T-helper 1 cell (primary cell): ENCODE results near the gene FLOT2.
"Not testable (repeated sequence)": the region's sequence is repeated elsewhere in the genome, so short reads cannot be mapped to it uniquely, and the experiment has no call there.

Source experiments
- DNase-seq, 5 donors: peaks; one replicate each; pipeline ENCODE4 v3.0.0-alpha.2; 2012 to 2020

The FLOT2 gene

GRCh38 chr17:28916302-28916934, 18.9 kb upstream of the FLOT2 start:
- peak in 1 of 5 donors; percentile 36 for DNase-seq

- DNase-seq, result no peak
Measured at GRCh38 chr17:28912938-28913333, 15.4 kb upstream of the FLOT2 start.

- no peak for DNase-seq
Measured at GRCh38 chr17:28912281-28912937, 14.9 kb upstream of the FLOT2 start.

GRCh38 chr17:28911411-28912045, 14.0 kb upstream of the FLOT2 start:
- no peak for DNase-seq

GRCh38 chr17:28910534-28910933, 13.0 kb upstream of the FLOT2 start:
- no peak for DNase-seq

GRCh38 chr17:28908640-28909167, 11.2 kb upstream of the FLOT2 start:
- no peak for DNase-seq

- no peak for DNase-seq
Measured at GRCh38 chr17:28907709-28908475, 10.4 kb upstream of the FLOT2 start.

GRCh38 chr17:28906706-28907438, 9.3 kb upstream of the FLOT2 start:
- no peak for DNase-seq

- no peak for DNase-seq
Measured at GRCh38 chr17:28906276-28906675, 8.7 kb upstream of the FLOT2 start.

- DNase-seq, result no peak
Measured at GRCh38 chr17:28904800-28905199, 7.3 kb upstream of the FLOT2 start.

GRCh38 chr17:28903546-28903841, 6.0 kb upstream of the FLOT2 start:
- not testable (repeated sequence) for DNase-seq

GRCh38 chr17:28902819-28903545, 5.4 kb upstream of the FLOT2 start, which contains the start of gene DHRS13:
Gene DHRS13, minus strand, starts transcription at chr17:28903079. Its CDS starts 135 bp downstream, at chr17:28902944.
- peak; percentile 89 to 99 (median 92) for DNase-seq

GRCh38 chr17:28901866-28902818, 4.6 kb upstream of the FLOT2 start:
- DNase-seq, result peak in 3 of 5 donors; percentile 22 to 61 (median 40)

- DNase-seq, result no peak
Measured at GRCh38 chr17:28900986-28901726, 3.6 kb upstream of the FLOT2 start.

GRCh38 chr17:28899212-28899815, 1.8 kb upstream of the FLOT2 start:
- DNase-seq, result no peak

- no peak for DNase-seq
Measured at GRCh38 chr17:28898527-28898955, 1.0 kb upstream of the FLOT2 start.

- peak in 2 of 5 donors; percentile 34 to 46 for DNase-seq
Measured at GRCh38 chr17:28897769-28898526, 415 bp upstream of the FLOT2 start.

GRCh38 chr17:28896491-28896883, 1.0 kb downstream of the FLOT2 start:
- no peak for DNase-seq
